Parathyroid adenoma (tissue), 2 donors: ENCODE results near the gene KIF5A.
"Not testable (repeated sequence)": the region's sequence is repeated elsewhere in the genome, so short reads cannot be mapped to it uniquely, and the experiment has no call there.

ENCODE experiments used
- H2AFZ ChIP-seq: fragments of 300-600 bp; sonication (generic); one replicate; pipeline ENCODE4 v1.7.0; 2017; ENCODE audit warnings: antibody characterized with exemption, mild to moderate bottlenecking
- H3K27ac ChIP-seq: fragments of 300-600 bp; sonication (generic); one replicate; pipeline ENCODE4 v1.7.0; 2017
- H3K27me3 ChIP-seq: fragments of 300-600 bp; sonication (generic); one replicate; pipeline ENCODE4 v1.7.0; 2017; ENCODE audit warnings: low read length; ENCODE audit not compliant: control insufficient read depth, insufficient read depth
- H3K36me3 ChIP-seq: fragments of 300-600 bp; sonication (generic); one replicate; pipeline ENCODE4 v1.7.0; 2017; ENCODE audit warnings: low read length; ENCODE audit not compliant: control insufficient read depth, insufficient read depth
- H3K4me1 ChIP-seq: fragments of 300-600 bp; sonication (generic); one replicate; pipeline ENCODE4 v1.7.0; 2017; ENCODE audit warnings: control low read depth
- H3K4me2 ChIP-seq: fragments of 300-600 bp; sonication (generic); one replicate; pipeline ENCODE4 v1.7.0; 2017; ENCODE audit warnings: low read length
- H3K4me3 ChIP-seq: fragments of 300-600 bp; sonication (generic); one replicate; pipeline ENCODE4 v1.7.0; 2017; ENCODE audit warnings: low read depth, low read length
- H3K79me2 ChIP-seq: fragments of 300-600 bp; sonication (generic); one replicate; pipeline ENCODE4 v1.7.0; 2017; ENCODE audit warnings: control low read depth
- H3K9ac ChIP-seq: fragments of 300-600 bp; sonication (generic); one replicate; pipeline ENCODE4 v1.7.0; 2017; ENCODE audit warnings: mild to moderate bottlenecking
- H3K9me3 ChIP-seq: fragments of 300-600 bp; sonication (generic); one replicate; pipeline ENCODE4 v1.7.0; 2017; ENCODE audit warnings: low read length; ENCODE audit not compliant: control insufficient read depth
- CTCF ChIP-seq: fragments of 300-600 bp; sonication (generic); IDR thresholded peaks from one replicate; pipeline ENCODE4 v1.7.0; 2017; ENCODE audit warnings: antibody characterized with exemption, mild to moderate bottlenecking
- donor health status: primary hyperparathyroidism.

The KIF5A gene

GRCh38 chr12:57553343-57554202 lies 3.7 kb downstream of the KIF5A start:
- Histone ChIP-seq H3K4me3 (no peak overlapping the region), H3K9me3 (no peaks in the 10 kb centered on the region), H3K4me1 (peaks cover 4% of the 10 kb centered on the region), H3K27ac (no peak overlapping the region), H3K27me3 (no peaks in the 10 kb centered on the region), H3K4me2 (no peak overlapping the region), H3K79me2 (peaks cover 2% of the 10 kb centered on the region), H2AFZ (no peak overlapping the region), H3K36me3 (no peaks in the 10 kb centered on the region), H3K9ac (no peak overlapping the region)
- no peak for TF ChIP-seq CTCF

- no peak overlapping the region for H3K4me3 ChIP-seq
- H3K79me2 ChIP-seq, result peaks cover 2% of the 10 kb centered on the region
- H3K9ac ChIP-seq, result no peak overlapping the region
- no peaks in the 10 kb centered on the region for H3K9me3 ChIP-seq
- no peak overlapping the region for H2AFZ ChIP-seq
- H3K27me3 ChIP-seq, result no peaks in the 10 kb centered on the region
- H3K36me3 ChIP-seq, result no peaks in the 10 kb centered on the region
- no peak for TF ChIP-seq CTCF
- no peak overlapping the region for H3K27ac ChIP-seq
- no peak overlapping the region for H3K4me2 ChIP-seq
- peaks cover 4% of the 10 kb centered on the region for H3K4me1 ChIP-seq
These were observed 4.6 kb downstream of the KIF5A start for GRCh38 chr12:57554453-57554852.

- H3K9me3 ChIP-seq, result no peaks in the 10 kb centered on the region
- no peak overlapping the region for H3K4me2 ChIP-seq
- H3K9ac ChIP-seq, result no peak overlapping the region
- no peaks in the 10 kb centered on the region for H3K79me2 ChIP-seq
- H3K27ac ChIP-seq, result no peak overlapping the region
- no peaks in the 10 kb centered on the region for H3K36me3 ChIP-seq
- no peak overlapping the region for H3K4me3 ChIP-seq
- H3K27me3 ChIP-seq, result no peaks in the 10 kb centered on the region
- TF ChIP-seq CTCF, result no peak
- no peak overlapping the region for H2AFZ ChIP-seq
- H3K4me1 ChIP-seq, result peaks cover 4% of the 10 kb centered on the region
These were observed 5.1 kb downstream of the KIF5A start for GRCh38 chr12:57554897-57555296.

- no peaks in the 10 kb centered on the region for H3K79me2 ChIP-seq
- no peak overlapping the region for H3K4me3 ChIP-seq
- H3K27me3 ChIP-seq, result no peaks in the 10 kb centered on the region
- no peak overlapping the region for H3K27ac ChIP-seq
- H3K9me3 ChIP-seq, result no peaks in the 10 kb centered on the region
- no peak overlapping the region for H3K4me2 ChIP-seq
- no peaks in the 10 kb centered on the region for H3K4me1 ChIP-seq
- TF ChIP-seq CTCF, result no peak
- no peak overlapping the region for H2AFZ ChIP-seq
- no peak overlapping the region for H3K9ac ChIP-seq
- no peaks in the 10 kb centered on the region for H3K36me3 ChIP-seq
These were observed 9.0 kb downstream of the KIF5A start for GRCh38 chr12:57558864-57559263.

GRCh38 chr12:57560516-57560915 lies 10.7 kb downstream of the KIF5A start:
- no peak for TF ChIP-seq CTCF

GRCh38 chr12:57561117-57561516 lies 11.3 kb downstream of the KIF5A start:
- not testable (repeated sequence) for H3K4me2 ChIP-seq, H3K27ac ChIP-seq, H3K9me3 ChIP-seq, H3K36me3 ChIP-seq, H3K4me1 ChIP-seq, H2AFZ ChIP-seq, H3K9ac ChIP-seq, H3K79me2 ChIP-seq, H3K27me3 ChIP-seq, H3K4me3 ChIP-seq

More at GRCh38 chr12:57560516-57560915, 10.7 kb downstream of the KIF5A start:
- Histone ChIP-seq H3K4me1 (no peaks in the 10 kb centered on the region), H3K9ac (no peak overlapping the region), H2AFZ (no peak overlapping the region), H3K27ac (no peak overlapping the region), H3K4me3 (no peak overlapping the region), H3K4me2 (no peak overlapping the region), H3K9me3 (no peaks in the 10 kb centered on the region), H3K36me3 (no peaks in the 10 kb centered on the region), H3K27me3 (no peaks in the 10 kb centered on the region), H3K79me2 (no peaks in the 10 kb centered on the region)
